ENCODE results near the gene GPRC5C.

The GPRC5C gene, protein sequence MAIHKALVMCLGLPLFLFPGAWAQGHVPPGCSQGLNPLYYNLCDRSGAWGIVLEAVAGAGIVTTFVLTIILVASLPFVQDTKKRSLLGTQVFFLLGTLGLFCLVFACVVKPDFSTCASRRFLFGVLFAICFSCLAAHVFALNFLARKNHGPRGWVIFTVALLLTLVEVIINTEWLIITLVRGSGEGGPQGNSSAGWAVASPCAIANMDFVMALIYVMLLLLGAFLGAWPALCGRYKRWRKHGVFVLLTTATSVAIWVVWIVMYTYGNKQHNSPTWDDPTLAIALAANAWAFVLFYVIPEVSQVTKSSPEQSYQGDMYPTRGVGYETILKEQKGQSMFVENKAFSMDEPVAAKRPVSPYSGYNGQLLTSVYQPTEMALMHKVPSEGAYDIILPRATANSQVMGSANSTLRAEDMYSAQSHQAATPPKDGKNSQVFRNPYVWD

GRCh38 chr17:74431568-74432423, at the start of gene GPRC5C:
TSS of gene GPRC5C (plus strand) at chr17:74432088. CDS start at chr17:74439777, 7,689 bp downstream.
- DNase-seq (ENCODE audit: low spot score) = peak; percentile 89

- DNase-seq (ENCODE audit: low spot score) = no peak
These were observed 48.7 kb upstream of the GPRC5C start for GRCh38 chr17:74383141-74383540.

- no peak for DNase-seq (ENCODE audit: low spot score)
These were observed 46.7 kb upstream of the GPRC5C start for GRCh38 chr17:74385201-74385600.

GRCh38 chr17:74386386-74386785, 45.5 kb upstream of the GPRC5C start:
- DNase-seq (ENCODE audit: low spot score) = no peak

- DNase-seq (ENCODE audit: low spot score) = no peak
These were observed 44.3 kb upstream of the GPRC5C start for GRCh38 chr17:74387365-74388218.

DNA sequence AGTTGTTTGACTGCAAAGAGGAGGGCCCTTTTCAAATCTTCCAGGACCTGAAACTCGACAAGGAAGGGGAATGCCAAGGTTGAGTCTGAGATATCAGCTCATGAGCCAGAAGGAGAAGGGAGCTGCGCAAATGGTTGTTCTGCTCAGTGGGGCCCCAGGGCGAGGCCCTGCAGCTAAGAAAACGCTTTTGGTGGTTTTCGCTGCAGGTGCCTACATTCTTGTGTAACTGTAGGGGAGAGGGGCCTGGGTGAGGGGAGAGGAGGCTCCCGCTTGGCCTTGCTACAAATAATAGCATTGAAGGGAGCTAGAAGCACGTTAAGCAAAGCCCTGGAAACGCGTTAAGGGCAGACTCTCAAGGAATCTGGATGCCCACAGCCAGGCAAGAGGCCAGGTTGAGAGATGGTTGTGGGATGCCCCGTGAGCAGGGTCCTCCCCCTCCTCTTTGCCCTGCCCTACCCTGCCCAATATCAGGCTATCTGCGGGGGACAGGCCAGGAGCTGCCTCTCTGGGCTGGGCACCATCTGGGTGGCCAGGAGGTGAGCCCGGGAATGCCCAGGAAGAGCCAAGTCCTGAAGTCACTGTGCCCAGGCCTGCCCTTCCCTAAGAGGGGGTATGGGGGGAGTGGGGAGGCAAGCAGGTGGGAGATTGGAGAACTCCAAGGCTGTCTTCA, 42.7 kb upstream of the GPRC5C start:
- no peak for DNase-seq (ENCODE audit: low spot score)

DNA sequence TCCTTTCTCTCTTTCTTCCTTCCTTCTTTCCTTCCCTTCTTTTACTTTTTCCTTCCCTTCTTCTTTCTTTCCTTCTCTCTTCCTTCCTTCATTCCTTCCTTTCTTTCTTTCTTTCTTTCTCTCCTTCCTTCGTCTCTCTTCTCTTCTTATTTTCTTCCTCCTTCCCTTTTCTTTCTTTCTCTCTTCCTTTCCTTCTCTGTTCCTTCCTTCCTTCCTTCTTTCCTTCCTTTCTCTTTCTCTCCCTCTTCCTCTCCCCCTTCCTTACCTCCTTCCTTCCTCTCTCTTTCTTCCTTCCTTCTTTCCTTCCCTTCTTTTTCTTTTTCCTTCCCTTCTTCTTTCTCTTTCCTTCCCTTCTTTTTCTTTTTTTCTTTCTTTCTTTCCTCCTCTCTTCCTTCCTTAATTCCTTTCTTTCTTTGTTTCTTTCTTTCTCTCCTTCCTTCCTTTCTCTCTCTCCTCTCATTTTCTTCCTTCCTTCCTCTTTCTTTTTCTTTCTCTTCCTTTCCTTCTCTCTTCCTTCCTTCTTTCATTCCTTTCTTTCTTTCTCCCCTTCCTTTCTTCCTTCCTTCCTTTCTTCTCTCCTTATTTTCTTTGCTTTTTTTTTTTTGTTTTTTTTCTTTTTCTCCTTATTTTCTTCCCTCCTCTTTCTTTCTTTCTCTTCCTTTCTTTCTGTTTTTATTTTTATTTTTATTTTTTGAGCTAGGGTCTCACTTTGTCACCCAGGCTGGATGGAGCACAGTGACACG, 41.8 kb upstream of the GPRC5C start:
- DNase-seq (ENCODE audit: low spot score) = no peak

- DNase-seq (ENCODE audit: low spot score) = no peak
These were observed 40.9 kb upstream of the GPRC5C start for GRCh38 chr17:74390680-74391653.

- no peak for DNase-seq (ENCODE audit: low spot score)
These were observed 40.1 kb upstream of the GPRC5C start for GRCh38 chr17:74391771-74392170.

GRCh38 chr17:74392848-74393247, 39.0 kb upstream of the GPRC5C start:
- DNase-seq (ENCODE audit: low spot score) = no peak

DNA sequence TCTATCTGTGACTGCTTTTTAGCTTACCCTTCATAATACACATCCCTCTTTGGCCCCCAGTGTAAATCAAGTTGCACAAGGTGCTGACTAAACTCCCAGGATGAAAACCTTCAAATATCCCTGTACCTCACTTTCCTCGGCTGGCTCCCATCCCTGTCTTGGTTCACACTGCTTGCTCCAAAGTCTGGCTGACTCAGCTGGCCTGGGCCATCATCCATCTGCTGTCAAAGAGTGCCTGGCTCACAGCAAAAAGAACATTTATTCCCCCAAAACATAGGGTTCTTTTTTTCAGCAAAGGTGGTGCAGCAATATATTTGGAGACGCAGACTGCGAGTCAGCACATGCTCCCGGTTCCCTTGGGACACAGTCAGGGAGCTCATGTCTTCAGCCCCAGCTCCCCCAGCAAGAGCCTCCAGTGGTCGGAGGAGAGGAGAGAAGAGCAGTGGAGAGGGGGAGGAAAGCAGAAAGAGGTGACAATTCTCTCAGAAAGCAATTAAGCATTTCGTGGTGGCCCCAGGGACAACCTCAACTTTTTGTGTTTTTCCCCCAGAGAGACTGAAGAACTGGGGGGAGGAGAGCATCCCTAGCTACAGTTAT, 38.4 kb upstream of the GPRC5C start:
- no peak for DNase-seq (ENCODE audit: low spot score)

DNA sequence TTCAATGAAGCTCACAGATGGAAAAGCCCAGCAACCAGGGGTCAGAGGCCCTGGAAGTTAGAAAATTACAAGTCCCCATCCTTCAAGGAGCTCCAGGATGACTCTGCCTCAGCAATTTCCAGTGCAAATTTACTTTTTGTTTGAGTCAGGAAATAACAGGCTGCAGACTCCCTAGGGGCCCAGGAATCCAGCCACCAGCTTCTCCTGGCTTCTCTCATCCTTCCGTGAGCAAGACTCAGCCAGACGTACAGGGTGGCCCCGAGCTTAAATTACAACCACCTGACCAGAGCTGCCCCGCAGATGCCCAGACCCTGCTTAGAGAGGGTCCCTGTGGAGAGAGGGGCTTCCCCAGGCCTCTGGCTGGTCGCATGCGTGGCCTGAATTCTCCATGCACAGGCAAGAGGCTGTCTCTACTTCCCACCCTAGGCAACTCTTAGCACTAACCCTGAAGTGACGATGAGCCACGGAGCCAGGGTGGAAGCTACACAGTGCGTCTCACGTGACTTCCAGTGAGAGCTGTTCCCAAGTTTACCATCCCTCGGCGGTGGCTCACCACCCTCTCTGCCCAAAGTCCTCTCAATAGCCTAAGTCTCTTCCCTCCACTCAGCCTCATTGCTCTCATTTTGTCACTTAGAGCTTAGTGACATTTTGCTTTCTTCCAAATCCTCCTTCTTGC, 37.5 kb upstream of the GPRC5C start:
- no peak for DNase-seq (ENCODE audit: low spot score)

- DNase-seq (ENCODE audit: low spot score) = no peak
These were observed 36.9 kb upstream of the GPRC5C start for GRCh38 chr17:74394977-74395376.

GRCh38 chr17:74396567-74396966, 35.3 kb upstream of the GPRC5C start:
- no peak for DNase-seq (ENCODE audit: low spot score)

DNA sequence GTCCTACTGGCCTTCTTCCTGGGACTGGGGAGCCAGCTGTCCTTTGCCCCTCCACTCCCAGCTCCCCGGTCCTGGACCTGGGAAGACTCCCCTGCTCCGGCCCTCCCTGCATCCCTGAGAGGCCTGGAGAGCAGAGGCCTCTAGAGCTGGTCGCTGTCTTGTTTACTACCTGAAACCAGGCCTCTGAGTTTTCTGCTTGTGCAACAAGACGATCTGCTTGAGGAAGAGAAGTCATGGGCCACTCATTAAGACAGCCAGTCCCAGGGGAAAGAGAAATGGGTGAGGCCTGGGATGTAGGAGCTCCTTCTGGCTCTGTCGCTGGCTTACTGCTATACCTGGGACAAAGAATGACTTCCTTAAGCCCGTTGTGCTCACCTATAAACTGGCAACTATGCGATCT, 29.8 kb upstream of the GPRC5C start:
- DNase-seq (ENCODE audit: low spot score) = no peak

GRCh38 chr17:74403512-74404137, 28.3 kb upstream of the GPRC5C start:
- no peak for DNase-seq (ENCODE audit: low spot score)

GRCh38 chr17:74404218-74404617, 27.7 kb upstream of the GPRC5C start:
- DNase-seq (ENCODE audit: low spot score) = no peak

DNA sequence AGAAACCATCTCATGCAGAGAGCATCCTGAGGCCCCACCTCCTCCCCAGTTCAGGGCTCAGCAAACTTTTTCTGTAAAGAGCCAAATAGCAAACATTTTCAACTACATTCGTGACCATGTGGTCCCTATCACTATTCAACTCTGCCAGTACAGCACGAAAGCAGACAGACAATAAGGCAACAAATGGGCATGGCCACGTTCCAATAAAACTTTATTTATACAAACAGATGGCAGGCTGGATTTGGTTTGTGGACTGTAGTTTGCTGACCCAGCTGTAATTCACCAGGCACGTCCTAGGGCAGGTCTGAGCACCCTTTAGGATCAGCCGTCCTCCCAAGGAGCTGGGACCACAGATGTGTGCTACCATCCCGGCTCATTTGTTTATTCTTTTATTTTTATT, 27.1 kb upstream of the GPRC5C start:
- no peak for DNase-seq (ENCODE audit: low spot score)
